Parathyroid adenoma (tissue), 2 donors: ENCODE data around the gene MACROH2A2.

Source experiments
- H2AFZ ChIP-seq: fragments of 300-600 bp; sonication (generic); one replicate; pipeline ENCODE4 v1.7.0; 2017; ENCODE audit warnings: antibody characterized with exemption, mild to moderate bottlenecking
- H3K27ac ChIP-seq: fragments of 300-600 bp; sonication (generic); one replicate; pipeline ENCODE4 v1.7.0; 2017
- H3K27me3 ChIP-seq: fragments of 300-600 bp; sonication (generic); one replicate; pipeline ENCODE4 v1.7.0; 2017; ENCODE audit warnings: low read length; ENCODE audit not compliant: control insufficient read depth, insufficient read depth
- H3K36me3 ChIP-seq: fragments of 300-600 bp; sonication (generic); one replicate; pipeline ENCODE4 v1.7.0; 2017; ENCODE audit warnings: low read length; ENCODE audit not compliant: control insufficient read depth, insufficient read depth
- H3K4me1 ChIP-seq: fragments of 300-600 bp; sonication (generic); one replicate; pipeline ENCODE4 v1.7.0; 2017; ENCODE audit warnings: control low read depth
- H3K4me2 ChIP-seq: fragments of 300-600 bp; sonication (generic); one replicate; pipeline ENCODE4 v1.7.0; 2017; ENCODE audit warnings: low read length
- H3K4me3 ChIP-seq: fragments of 300-600 bp; sonication (generic); one replicate; pipeline ENCODE4 v1.7.0; 2017; ENCODE audit warnings: low read depth, low read length
- H3K79me2 ChIP-seq: fragments of 300-600 bp; sonication (generic); one replicate; pipeline ENCODE4 v1.7.0; 2017; ENCODE audit warnings: control low read depth
- H3K9ac ChIP-seq: fragments of 300-600 bp; sonication (generic); one replicate; pipeline ENCODE4 v1.7.0; 2017; ENCODE audit warnings: mild to moderate bottlenecking
- H3K9me3 ChIP-seq: fragments of 300-600 bp; sonication (generic); one replicate; pipeline ENCODE4 v1.7.0; 2017; ENCODE audit warnings: low read length; ENCODE audit not compliant: control insufficient read depth
- CTCF ChIP-seq: fragments of 300-600 bp; sonication (generic); IDR thresholded peaks from one replicate; pipeline ENCODE4 v1.7.0; 2017; ENCODE audit warnings: antibody characterized with exemption, mild to moderate bottlenecking
- donor health status: primary hyperparathyroidism.

MACROH2A2 gene

DNA sequence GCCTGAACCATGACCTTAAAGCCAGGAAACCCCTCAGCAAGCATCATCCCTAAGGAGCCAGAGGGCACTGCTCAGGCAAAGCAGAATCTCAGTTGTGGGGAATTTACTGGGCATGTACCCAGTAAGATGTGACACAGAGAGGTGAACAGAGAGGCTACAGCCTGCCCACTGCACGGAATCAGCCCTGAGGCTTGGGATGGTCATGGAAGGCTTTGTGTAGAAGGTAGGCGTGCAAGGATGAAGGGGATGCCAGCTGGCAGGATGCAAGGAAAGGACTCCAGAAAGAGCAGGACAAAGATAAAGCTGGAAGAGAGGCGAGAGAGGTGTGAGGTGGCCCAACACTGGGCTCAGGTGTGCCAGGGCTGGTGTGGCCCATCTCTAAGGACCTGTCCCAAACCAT is 82.4 kb downstream of the MACROH2A2 start:
- Histone ChIP-seq H3K4me1 (no peaks in the 10 kb centered on the region), H3K4me3 (no peak overlapping the region), H3K36me3 (no peaks in the 10 kb centered on the region), H3K4me2 (no peak overlapping the region), H3K27ac (no peak overlapping the region), H3K9me3 (no peaks in the 10 kb centered on the region), H3K79me2 (peaks cover 3% of the 10 kb centered on the region), H3K9ac (no peak overlapping the region), H3K27me3 (no peaks in the 10 kb centered on the region), H2AFZ (no peak overlapping the region)
- no peak for TF ChIP-seq CTCF

- H2AFZ ChIP-seq: no peak overlapping the region
- H3K36me3 ChIP-seq: no peaks in the 10 kb centered on the region
- no peak overlapping the region for H3K4me2 ChIP-seq
- H3K4me1 ChIP-seq: no peaks in the 10 kb centered on the region
- H3K9ac ChIP-seq: no peak overlapping the region
- H3K9me3 ChIP-seq: no peaks in the 10 kb centered on the region
- H3K79me2 ChIP-seq: peaks cover 3% of the 10 kb centered on the region
- H3K4me3 ChIP-seq: no peak overlapping the region
- H3K27ac ChIP-seq: no peak overlapping the region
- H3K27me3 ChIP-seq: no peaks in the 10 kb centered on the region
- TF ChIP-seq CTCF: no peak
Measured at GRCh38 chr10:70135684-70136083, 83.0 kb downstream of the MACROH2A2 start.

DNA sequence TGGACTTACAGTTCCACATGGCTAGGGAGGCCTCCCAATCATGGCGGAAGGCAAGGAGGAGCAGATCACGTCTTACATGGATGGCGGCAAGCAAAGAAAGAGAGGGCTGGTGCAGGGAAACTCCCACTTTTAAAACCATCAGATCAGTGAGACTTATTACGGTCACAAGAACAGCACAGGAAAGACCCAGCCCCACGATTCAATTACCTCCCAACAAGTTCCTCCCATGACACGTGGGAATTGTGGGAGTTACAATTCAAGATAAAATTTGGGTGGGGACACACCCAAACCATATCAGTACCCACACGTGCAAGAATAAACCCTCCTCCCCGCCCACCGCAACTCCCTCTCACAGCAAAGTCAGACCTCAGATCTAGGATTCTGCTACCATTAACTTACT is 84.5 kb downstream of the MACROH2A2 start:
- Histone ChIP-seq H3K27ac (no peak overlapping the region), H3K4me1 (no peaks in the 10 kb centered on the region)

GRCh38 chr10:70137927-70138883 is 85.6 kb downstream of the MACROH2A2 start:
- no peaks in the 10 kb centered on the region for H3K27me3 ChIP-seq
- no peak overlapping the region for H3K9ac ChIP-seq
- TF ChIP-seq CTCF: no peak
- H3K79me2 ChIP-seq: peaks cover 3% of the 10 kb centered on the region
- no peak overlapping the region for H3K27ac ChIP-seq
- H3K4me2 ChIP-seq: no peak overlapping the region
- no peaks in the 10 kb centered on the region for H3K4me1 ChIP-seq
- no peaks in the 10 kb centered on the region for H3K36me3 ChIP-seq
- no peak overlapping the region for H2AFZ ChIP-seq
- no peak overlapping the region for H3K4me3 ChIP-seq
- H3K9me3 ChIP-seq: no peaks in the 10 kb centered on the region

More for the DNA sequence above, 84.5 kb downstream of the MACROH2A2 start:
- no peaks in the 10 kb centered on the region for H3K9me3 ChIP-seq
- no peaks in the 10 kb centered on the region for H3K27me3 ChIP-seq
- no peak overlapping the region for H3K9ac ChIP-seq
- TF ChIP-seq CTCF: no peak
- H3K79me2 ChIP-seq: peaks cover 3% of the 10 kb centered on the region
- H3K36me3 ChIP-seq: no peaks in the 10 kb centered on the region
- no peak overlapping the region for H3K4me3 ChIP-seq
- no peak overlapping the region for H2AFZ ChIP-seq
- H3K4me2 ChIP-seq: no peak overlapping the region
